HepG2 (cell line): ENCODE measurements around the gene POGK. TPM values are rescaled to one million over a fixed set of nuclear protein-coding genes. Genes with fewer than 3 reads are reported as not detected.

Source experiments
- HNF4A ChIP-seq: sonication (generic); formaldehyde crosslinking; IDR thresholded peaks from 2 replicates; pipeline ENCODE4 v1.4.0; 2020; ENCODE audit warnings: missing genetic modification reagents
- HOXA5 ChIP-seq: sonication (generic); formaldehyde crosslinking; IDR thresholded peaks from 2 replicates; pipeline ENCODE4 v1.4.0; 2020; ENCODE audit warnings: missing genetic modification reagents
- MAF1 ChIP-seq: sonication (generic); formaldehyde crosslinking; IDR thresholded peaks from 2 replicates; pipeline ENCODE4 v1.5.0; 2020; ENCODE audit warnings: missing genetic modification reagents, borderline replicate concordance
- NFYC ChIP-seq: IDR thresholded peaks from 2 replicates; pipeline ENCODE4 v1.6.1; 2016; ENCODE audit warnings: missing genetic modification reagents, missing compliant biosample characterization
- NR2C2 ChIP-seq: sonication (generic); formaldehyde crosslinking; IDR thresholded peaks from 2 replicates; pipeline ENCODE4 v1.4.0; 2020; ENCODE audit warnings: missing genetic modification reagents, mild to moderate bottlenecking, moderate library complexity, borderline replicate concordance
- PHF20 ChIP-seq: sonication (generic); formaldehyde crosslinking; IDR thresholded peaks from 2 replicates; pipeline ENCODE4 v1.5.0; 2020; ENCODE audit warnings: mild to moderate bottlenecking, missing genetic modification reagents
- PHF5A ChIP-seq: IDR thresholded peaks from one replicate; pipeline ENCODE4 v1.6.1; 2018; ENCODE audit warnings: low read depth, missing genetic modification reagents; ENCODE audit not compliant: unreplicated experiment
- SAP130 ChIP-seq: IDR thresholded peaks from 2 replicates; pipeline ENCODE4 v1.6.1; 2016; ENCODE audit warnings: low read depth
- STAT5B ChIP-seq: sonication (generic); formaldehyde crosslinking; IDR thresholded peaks from 2 replicates; pipeline ENCODE4 v1.4.0; 2020; ENCODE audit warnings: missing genetic modification reagents
- TRIM24 ChIP-seq: sonication (generic); formaldehyde crosslinking; IDR thresholded peaks from 2 replicates; pipeline ENCODE4 v1.8.0; 2022; ENCODE audit warnings: mild to moderate bottlenecking, missing genetic modification reagents
- ZNF20 ChIP-seq: sonication (generic); formaldehyde crosslinking; IDR thresholded peaks from 2 replicates; pipeline ENCODE4 v1.4.0; 2020; ENCODE audit warnings: mild to moderate bottlenecking, moderate library complexity, missing genetic modification reagents
- ZNF34 ChIP-seq: sonication (generic); formaldehyde crosslinking; IDR thresholded peaks from 2 replicates; pipeline ENCODE4 v1.4.0; 2020; ENCODE audit warnings: mild to moderate bottlenecking, missing genetic modification reagents, borderline replicate concordance
- ZNF891 ChIP-seq: sonication (generic); formaldehyde crosslinking; IDR thresholded peaks from 2 replicates; pipeline ENCODE4 v1.5.0; 2020; ENCODE audit warnings: mild to moderate bottlenecking, missing genetic modification reagents
- polyA plus RNA-seq, 8 experiments: library from polyadenylated mRNA; depleted of rRNA in 3 of 8; stranded (reverse) in 7 of 8; unstranded in 1 of 8; fragments of >200 nt; fragmentation: Illumina TruSeq in 4 of 8; extraction: Trizol in 4 of 8; gene quantifications; 2 replicates each; pipeline versions ENCODE4 v1.2.1 to v1.2.3, GENCODE V29; 2011 to 2016; ENCODE audit warnings: low read depth in 4 of 8, missing spikeins in 1 of 8, mixed read lengths in 1 of 8; ENCODE audit not compliant: insufficient read depth in 1 of 8
- total RNA-seq, 5 experiments: library from RNA; depleted of rRNA; stranded (reverse); fragments of >200 nt; fragmentation: Illumina TruSeq; extraction: Trizol; gene quantifications; 2 replicates each; pipeline ENCODE4 v1.2.3, GENCODE V29; 2016; ENCODE audit warnings: low read depth in 1 of 5
- TF ChIP-seq, protein P1 (sequence below): sonication (generic); formaldehyde crosslinking; IDR thresholded peaks from 2 replicates; pipeline ENCODE4 v1.8.1; 2022; ENCODE audit warnings: low read depth, mild to moderate bottlenecking, missing genetic modification reagents
- TF ChIP-seq, protein P2 (sequence below): sonication (generic); formaldehyde crosslinking; IDR thresholded peaks from 2 replicates; pipeline ENCODE4 v1.5.0; 2020; ENCODE audit warnings: missing genetic modification reagents
- TF ChIP-seq, protein P3 (sequence below): IDR thresholded peaks from 2 replicates; pipeline ENCODE4 v1.6.1; 2016; ENCODE audit warnings: low read depth, control low read depth
- TF ChIP-seq, protein P4 (sequence below): sonication (generic); formaldehyde crosslinking; IDR thresholded peaks from 2 replicates; pipeline ENCODE4 v1.5.0; 2020; ENCODE audit warnings: mild to moderate bottlenecking, missing genetic modification reagents

The POGK gene
- total and polyA plus RNA-seq, 2 of the 13 experiments (the other 11 are each of a cell fraction or from before 2014, with no cell fraction given) = 4.8 to 16.2 TPM

DNA sequence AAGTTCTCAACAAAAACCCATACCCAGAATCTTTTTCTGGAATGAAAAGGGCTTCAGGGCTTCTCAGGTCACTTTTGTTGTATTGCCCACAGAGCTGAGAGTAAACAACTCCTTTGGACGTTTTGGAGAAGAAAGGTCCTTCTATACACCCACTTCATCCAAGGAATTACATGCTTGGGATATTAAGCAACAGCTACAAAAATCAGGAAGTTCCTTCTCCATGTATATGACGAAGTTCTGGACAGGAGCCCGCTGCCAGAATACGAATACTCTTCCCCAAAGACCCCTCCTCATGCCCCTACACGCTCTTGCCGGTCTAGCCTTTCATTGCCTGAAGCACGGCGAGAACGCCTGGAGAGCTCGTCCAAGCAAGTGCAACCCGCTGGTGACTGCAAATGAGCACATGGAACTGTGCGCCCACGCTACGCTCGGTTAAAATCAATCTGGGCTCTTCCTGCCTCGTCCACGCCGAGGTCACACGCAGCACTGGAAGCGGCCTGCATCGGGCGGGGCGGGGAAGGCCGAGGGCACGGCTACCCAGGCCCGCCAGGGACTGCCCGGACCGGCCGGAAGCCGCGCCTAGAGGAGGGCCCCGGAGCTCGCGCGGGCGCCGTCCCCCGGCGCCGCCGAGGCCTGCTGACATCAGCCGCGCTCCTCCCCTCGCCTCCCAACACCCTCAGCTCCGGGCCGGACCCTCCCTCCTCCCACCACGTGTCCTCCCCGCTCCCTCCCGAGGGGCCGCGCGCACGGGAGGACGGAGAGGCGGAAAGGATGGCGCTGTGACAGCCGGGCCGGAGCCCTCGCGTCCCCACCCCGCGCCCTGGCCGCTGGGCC, at the start of gene POGK (continued):
- TF ChIP-seq, protein P1, sequence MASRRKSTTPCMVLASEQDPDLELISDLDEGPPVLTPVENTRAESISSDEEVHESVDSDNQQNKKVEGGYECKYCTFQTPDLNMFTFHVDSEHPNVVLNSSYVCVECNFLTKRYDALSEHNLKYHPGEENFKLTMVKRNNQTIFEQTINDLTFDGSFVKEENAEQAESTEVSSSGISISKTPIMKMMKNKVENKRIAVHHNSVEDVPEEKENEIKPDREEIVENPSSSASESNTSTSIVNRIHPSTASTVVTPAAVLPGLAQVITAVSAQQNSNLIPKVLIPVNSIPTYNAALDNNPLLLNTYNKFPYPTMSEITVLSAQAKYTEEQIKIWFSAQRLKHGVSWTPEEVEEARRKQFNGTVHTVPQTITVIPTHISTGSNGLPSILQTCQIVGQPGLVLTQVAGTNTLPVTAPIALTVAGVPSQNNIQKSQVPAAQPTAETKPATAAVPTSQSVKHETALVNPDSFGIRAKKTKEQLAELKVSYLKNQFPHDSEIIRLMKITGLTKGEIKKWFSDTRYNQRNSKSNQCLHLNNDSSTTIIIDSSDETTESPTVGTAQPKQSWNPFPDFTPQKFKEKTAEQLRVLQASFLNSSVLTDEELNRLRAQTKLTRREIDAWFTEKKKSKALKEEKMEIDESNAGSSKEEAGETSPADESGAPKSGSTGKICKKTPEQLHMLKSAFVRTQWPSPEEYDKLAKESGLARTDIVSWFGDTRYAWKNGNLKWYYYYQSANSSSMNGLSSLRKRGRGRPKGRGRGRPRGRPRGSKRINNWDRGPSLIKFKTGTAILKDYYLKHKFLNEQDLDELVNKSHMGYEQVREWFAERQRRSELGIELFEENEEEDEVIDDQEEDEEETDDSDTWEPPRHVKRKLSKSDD (CRISPR knock-in tag) = 0 out of 2 replicates have a peak, but pooled peaks have one; percentile 31
- TF ChIP-seq HOXA5 (CRISPR knock-in tag) = peak; percentile 81
- no peak for TF ChIP-seq TRIM24 (CRISPR knock-in tag)
- TF ChIP-seq NR2C2 (CRISPR knock-in tag) = peak; percentile 60; the same call in 1 of the 2 replicates
- 0 out of 2 replicates have a peak, but pooled peaks have one; percentile 24 for TF ChIP-seq STAT5B (CRISPR knock-in tag)
- peak; percentile 87 for TF ChIP-seq ZNF891 (CRISPR knock-in tag)
- peak; percentile 86 for TF ChIP-seq SAP130 (CRISPR knock-in tag)
- no peak for TF ChIP-seq PHF5A (CRISPR knock-in tag)
- TF ChIP-seq, protein P2, sequence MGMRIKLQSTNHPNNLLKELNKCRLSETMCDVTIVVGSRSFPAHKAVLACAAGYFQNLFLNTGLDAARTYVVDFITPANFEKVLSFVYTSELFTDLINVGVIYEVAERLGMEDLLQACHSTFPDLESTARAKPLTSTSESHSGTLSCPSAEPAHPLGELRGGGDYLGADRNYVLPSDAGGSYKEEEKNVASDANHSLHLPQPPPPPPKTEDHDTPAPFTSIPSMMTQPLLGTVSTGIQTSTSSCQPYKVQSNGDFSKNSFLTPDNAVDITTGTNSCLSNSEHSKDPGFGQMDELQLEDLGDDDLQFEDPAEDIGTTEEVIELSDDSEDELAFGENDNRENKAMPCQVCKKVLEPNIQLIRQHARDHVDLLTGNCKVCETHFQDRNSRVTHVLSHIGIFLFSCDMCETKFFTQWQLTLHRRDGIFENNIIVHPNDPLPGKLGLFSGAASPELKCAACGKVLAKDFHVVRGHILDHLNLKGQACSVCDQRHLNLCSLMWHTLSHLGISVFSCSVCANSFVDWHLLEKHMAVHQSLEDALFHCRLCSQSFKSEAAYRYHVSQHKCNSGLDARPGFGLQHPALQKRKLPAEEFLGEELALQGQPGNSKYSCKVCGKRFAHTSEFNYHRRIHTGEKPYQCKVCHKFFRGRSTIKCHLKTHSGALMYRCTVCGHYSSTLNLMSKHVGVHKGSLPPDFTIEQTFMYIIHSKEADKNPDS (CRISPR knock-in tag) = no peak
- no peak for TF ChIP-seq ZNF20
- no peak for TF ChIP-seq HNF4A (CRISPR knock-in tag)
- TF ChIP-seq PHF20 (CRISPR knock-in tag) = peak; percentile 72
- TF ChIP-seq ZNF34 = no peak
- no peak for TF ChIP-seq MAF1 (CRISPR knock-in tag)
- TF ChIP-seq, protein P3, sequence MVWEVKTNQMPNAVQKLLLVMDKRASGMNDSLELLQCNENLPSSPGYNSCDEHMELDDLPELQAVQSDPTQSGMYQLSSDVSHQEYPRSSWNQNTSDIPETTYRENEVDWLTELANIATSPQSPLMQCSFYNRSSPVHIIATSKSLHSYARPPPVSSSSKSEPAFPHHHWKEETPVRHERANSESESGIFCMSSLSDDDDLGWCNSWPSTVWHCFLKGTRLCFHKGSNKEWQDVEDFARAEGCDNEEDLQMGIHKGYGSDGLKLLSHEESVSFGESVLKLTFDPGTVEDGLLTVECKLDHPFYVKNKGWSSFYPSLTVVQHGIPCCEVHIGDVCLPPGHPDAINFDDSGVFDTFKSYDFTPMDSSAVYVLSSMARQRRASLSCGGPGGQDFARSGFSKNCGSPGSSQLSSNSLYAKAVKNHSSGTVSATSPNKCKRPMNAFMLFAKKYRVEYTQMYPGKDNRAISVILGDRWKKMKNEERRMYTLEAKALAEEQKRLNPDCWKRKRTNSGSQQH (CRISPR knock-in tag) = peak; percentile 43
- TF ChIP-seq, protein P4, sequence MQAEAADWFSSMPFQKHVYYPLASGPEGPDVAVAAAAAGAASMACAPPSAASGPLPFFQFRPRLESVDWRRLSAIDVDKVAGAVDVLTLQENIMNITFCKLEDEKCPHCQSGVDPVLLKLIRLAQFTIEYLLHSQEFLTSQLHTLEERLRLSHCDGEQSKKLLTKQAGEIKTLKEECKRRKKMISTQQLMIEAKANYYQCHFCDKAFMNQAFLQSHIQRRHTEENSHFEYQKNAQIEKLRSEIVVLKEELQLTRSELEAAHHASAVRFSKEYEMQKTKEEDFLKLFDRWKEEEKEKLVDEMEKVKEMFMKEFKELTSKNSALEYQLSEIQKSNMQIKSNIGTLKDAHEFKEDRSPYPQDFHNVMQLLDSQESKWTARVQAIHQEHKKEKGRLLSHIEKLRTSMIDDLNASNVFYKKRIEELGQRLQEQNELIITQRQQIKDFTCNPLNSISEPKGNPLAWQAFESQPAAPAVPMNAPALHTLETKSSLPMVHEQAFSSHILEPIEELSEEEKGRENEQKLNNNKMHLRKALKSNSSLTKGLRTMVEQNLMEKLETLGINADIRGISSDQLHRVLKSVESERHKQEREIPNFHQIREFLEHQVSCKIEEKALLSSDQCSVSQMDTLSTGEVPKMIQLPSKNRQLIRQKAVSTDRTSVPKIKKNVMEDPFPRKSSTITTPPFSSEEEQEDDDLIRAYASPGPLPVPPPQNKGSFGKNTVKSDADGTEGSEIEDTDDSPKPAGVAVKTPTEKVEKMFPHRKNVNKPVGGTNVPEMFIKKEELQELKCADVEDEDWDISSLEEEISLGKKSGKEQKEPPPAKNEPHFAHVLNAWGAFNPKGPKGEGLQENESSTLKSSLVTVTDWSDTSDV (CRISPR knock-in tag) = 0 out of 2 replicates have a peak, but pooled peaks have one; percentile 53
- 0 out of 2 replicates have a peak, but pooled peaks have one; percentile 18 for TF ChIP-seq NFYC
